Measurements from ENCODE around the gene TFF2.

TFF2 gene

DNA sequence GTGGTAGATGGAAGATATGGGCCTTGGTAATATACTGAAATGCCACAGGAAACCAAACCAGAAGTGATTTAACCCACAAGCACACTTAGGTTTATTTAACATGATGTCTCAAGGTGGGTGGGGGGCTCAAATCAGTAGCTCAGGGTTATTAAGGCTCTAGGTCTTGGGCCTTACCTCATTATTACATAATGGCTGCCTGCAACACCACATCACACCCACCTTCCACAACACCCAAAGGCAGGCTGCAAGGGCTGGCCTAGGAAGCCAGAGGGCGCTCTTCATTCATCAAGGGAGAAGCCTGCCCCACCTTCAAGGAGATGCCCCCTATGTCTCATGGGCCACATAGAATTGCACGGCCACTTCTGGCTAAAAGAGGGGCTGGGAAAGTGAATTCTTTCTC is 9.5 kb upstream of the TFF2 start:
- no peak for DNase-seq (ENCODE audit: low read depth)
- TF ChIP-seq, protein P1, sequence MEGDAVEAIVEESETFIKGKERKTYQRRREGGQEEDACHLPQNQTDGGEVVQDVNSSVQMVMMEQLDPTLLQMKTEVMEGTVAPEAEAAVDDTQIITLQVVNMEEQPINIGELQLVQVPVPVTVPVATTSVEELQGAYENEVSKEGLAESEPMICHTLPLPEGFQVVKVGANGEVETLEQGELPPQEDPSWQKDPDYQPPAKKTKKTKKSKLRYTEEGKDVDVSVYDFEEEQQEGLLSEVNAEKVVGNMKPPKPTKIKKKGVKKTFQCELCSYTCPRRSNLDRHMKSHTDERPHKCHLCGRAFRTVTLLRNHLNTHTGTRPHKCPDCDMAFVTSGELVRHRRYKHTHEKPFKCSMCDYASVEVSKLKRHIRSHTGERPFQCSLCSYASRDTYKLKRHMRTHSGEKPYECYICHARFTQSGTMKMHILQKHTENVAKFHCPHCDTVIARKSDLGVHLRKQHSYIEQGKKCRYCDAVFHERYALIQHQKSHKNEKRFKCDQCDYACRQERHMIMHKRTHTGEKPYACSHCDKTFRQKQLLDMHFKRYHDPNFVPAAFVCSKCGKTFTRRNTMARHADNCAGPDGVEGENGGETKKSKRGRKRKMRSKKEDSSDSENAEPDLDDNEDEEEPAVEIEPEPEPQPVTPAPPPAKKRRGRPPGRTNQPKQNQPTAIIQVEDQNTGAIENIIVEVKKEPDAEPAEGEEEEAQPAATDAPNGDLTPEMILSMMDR (IDR thresholded peaks at IDR 0.05; ENCODE audit: low read length, missing control alignments) = no peak
- H3K4me3 ChIP-seq (replicated peaks; ENCODE audit: low read depth, low read length) = no peak overlapping the region

DNA sequence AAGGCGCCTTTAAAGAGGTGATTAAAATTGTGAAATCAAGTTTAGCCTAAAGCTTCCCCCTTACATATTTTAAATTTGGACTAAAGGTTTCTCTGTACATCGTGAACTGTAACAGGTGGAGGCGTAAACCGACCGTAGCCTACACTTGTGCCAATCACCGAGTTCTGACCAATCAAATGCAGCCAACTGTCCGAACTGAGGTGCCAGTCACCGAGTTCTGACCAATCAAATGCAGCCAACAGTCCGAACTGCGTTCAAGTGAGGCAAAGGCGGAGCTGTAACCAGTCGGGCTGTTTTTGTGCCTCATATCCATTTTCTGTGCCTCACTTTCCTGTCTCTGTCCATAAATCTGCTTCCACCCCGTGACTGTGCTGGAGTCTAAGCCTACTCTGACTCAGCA is 8.1 kb upstream of the TFF2 start:
- no peak for DNase-seq (ENCODE audit: low read depth)
- no peak overlapping the region for H3K4me3 ChIP-seq (replicated peaks; ENCODE audit: low read depth, low read length)
- TF ChIP-seq, protein P1 (IDR thresholded peaks at IDR 0.05; ENCODE audit: low read length, missing control alignments) = no peak

DNA sequence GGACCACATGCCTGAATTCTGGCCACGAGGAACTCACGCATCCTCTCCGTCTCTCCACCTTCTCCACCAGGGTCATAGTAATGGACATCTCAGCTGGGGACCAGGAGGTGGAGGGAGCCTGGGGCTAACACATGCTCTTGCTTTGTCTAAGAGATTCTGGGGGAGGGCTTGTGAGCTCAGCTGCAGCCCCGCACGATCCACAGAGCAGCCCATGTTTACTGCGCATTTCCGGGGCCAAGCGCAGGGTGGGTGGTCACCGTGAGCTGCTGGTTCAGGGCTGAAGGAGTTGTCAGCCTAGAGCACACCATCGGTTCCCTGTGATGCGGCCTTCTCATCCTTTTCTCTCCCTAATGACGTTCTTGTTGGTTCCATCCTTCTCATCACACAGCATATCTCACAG is 7.5 kb upstream of the TFF2 start:
- no peak for DNase-seq (ENCODE audit: low read depth)
- TF ChIP-seq, protein P1 (IDR thresholded peaks at IDR 0.05; ENCODE audit: low read length, missing control alignments) = no peak
- H3K4me3 ChIP-seq (replicated peaks; ENCODE audit: low read depth, low read length) = no peak overlapping the region

DNA sequence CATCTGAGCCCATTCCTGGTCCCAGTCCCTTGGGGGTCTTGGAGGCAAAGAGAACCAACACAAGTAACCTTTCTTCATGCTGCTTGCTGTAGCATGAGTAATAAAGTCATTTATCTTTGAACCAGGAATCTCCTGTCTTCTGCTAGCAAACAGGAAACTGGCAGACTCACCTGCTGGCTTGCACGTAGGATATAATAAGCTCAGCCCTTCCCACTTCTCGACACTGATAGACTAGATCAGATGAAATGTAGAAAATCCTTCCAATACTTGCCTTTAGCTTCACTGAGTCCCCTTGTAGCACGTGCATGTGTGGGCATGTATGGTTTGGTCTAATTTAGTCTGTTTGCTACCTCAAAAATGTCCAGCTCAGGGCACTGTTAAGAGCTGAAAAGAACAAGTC is 6.5 kb upstream of the TFF2 start:
- no peak for DNase-seq (ENCODE audit: low read depth)
- no peak overlapping the region for H3K4me3 ChIP-seq (replicated peaks; ENCODE audit: low read depth, low read length)
- TF ChIP-seq, protein P1 (IDR thresholded peaks at IDR 0.05; ENCODE audit: low read length, missing control alignments) = no peak

DNA sequence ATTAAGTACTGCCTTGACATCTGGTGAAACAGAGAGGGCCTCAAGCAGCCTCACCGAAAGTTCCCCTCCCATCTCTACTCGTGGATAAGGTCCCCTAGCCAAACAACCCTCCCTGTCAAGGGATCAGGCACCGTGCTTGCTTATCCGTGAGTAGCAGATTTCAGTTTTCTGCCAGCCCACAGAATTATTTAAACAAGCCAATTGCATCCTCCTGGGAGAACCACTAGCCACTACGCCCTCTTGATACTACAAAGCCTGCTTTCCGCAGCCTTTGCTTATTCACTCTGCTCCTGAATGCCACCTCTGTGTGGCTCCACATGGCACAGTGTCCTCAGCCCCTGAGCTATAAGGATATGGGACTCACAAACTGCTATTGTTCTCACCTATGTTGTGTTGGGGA is 5.9 kb upstream of the TFF2 start:
- TF ChIP-seq, protein P1 (IDR thresholded peaks at IDR 0.05; ENCODE audit: low read length, missing control alignments) = no peak
- no peak overlapping the region for H3K4me3 ChIP-seq (replicated peaks; ENCODE audit: low read depth, low read length)

DNA sequence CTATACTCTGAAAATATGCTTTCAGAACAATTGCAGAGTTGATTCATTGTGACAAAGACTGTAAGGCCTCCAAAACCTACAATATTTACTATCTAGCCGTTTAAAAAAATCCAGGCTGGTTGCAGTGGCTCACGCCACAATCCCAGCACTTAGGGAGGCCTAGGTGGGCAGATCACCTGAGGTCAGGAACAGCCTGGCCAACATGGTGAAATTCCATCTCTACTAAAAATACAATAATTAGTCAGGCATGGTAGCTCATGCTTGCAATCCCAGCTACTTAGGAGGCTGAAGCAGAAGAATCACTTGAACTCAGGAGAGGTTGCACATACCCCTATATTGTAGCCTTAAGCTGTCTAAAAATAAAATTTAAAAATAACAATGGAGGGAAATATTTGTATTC is 5.3 kb upstream of the TFF2 start:
- TF ChIP-seq, protein P1 (IDR thresholded peaks at IDR 0.05; ENCODE audit: low read length, missing control alignments) = no peak
- no peak overlapping the region for H3K4me3 ChIP-seq (replicated peaks; ENCODE audit: low read depth, low read length)
- DNase-seq (ENCODE audit: low read depth) = no peak

More for the DNA sequence above, 5.9 kb upstream of the TFF2 start:
- no peak for DNase-seq (ENCODE audit: low read depth)

DNA sequence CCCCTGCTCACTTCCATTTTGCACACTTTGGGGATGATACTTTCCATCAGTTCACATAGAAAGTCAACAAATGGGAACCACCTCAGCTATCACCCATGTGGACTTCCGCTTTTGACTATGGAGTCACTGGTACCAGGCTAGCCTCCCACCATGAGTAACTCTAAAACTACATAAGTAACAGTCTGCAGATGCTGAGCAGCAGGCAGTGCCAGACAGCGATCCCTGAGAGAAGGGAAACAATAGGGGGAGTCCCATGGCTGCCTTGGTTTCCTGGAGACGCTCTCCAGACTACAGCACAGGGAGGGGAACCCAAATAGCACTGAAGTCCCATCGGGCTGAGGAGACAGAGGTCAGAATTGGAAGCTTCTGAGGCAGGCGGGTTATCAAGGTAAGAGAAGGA is 2.8 kb upstream of the TFF2 start:
- H3K4me3 ChIP-seq (replicated peaks; ENCODE audit: low read depth, low read length) = no peak overlapping the region
- DNase-seq (ENCODE audit: low read depth) = no peak
- TF ChIP-seq, protein P1 (IDR thresholded peaks at IDR 0.05; ENCODE audit: low read length, missing control alignments) = no peak
